Natural killer cell (primary cell): ENCODE data around the gene TRIM28. TPM values are rescaled to one million over a fixed set of nuclear protein-coding genes. Genes with fewer than 3 reads are reported as not detected.

ENCODE experiments used
- ATAC-seq, 3 donors: fragments of 150-1000 bp in 2 of 3; fragments of 200-7000 bp in 1 of 3; cut with Tn5 transposase; 1 replicate in 1 of 3; 2 replicates in 2 of 3; pipeline ENCODE4 v1.10.0; 2021; ENCODE audit warnings: mild to moderate bottlenecking in 2 of 3, moderate library complexity in 2 of 3
- DNase-seq, 2 donors: peaks; one replicate each; pipeline versions ENCODE4 v3.0.0 to v3.0.0-alpha.2; 2013 to 2021; ENCODE audit warnings: mixed read lengths in 1 of 2
- H3K27ac ChIP-seq: one replicate; pipeline ENCODE4 v1.5.1; 2013; ENCODE audit warnings: mild to moderate bottlenecking, low read length
- H3K27me3 ChIP-seq: one replicate; pipeline ENCODE4 v1.6.1; 2013; ENCODE audit warnings: low read length; ENCODE audit not compliant: control insufficient read depth, insufficient read depth
- H3K36me3 ChIP-seq: one replicate; pipeline ENCODE4 v1.6.1; 2013; ENCODE audit warnings: low read length; ENCODE audit not compliant: control insufficient read depth, insufficient read depth
- H3K4me1 ChIP-seq: one replicate; pipeline ENCODE4 v1.6.1; 2013; ENCODE audit warnings: low read length; ENCODE audit not compliant: control insufficient read depth, insufficient read depth
- H3K4me3 ChIP-seq: one replicate; pipeline ENCODE4 v1.5.1; 2013; ENCODE audit warnings: low read length
- H3K9me3 ChIP-seq: one replicate; pipeline ENCODE4 v1.6.1; 2013; ENCODE audit warnings: low read length; ENCODE audit not compliant: control insufficient read depth, insufficient read depth
- H3K27ac Mint-ChIP-seq, 2 donors: one replicate each; pipeline ENCODE4 v1.8.0; 2022; ENCODE audit warnings: mild to moderate bottlenecking in 2 of 2, mixed read lengths in 2 of 2, moderate library complexity in 1 of 2
- H3K27me3 Mint-ChIP-seq, 2 donors: one replicate each; pipeline ENCODE4 v1.8.0; 2022; ENCODE audit warnings: low read depth in 2 of 2, mixed read lengths in 2 of 2
- H3K36me3 Mint-ChIP-seq: one replicate; pipeline ENCODE4 v1.8.0; 2022; ENCODE audit warnings: mixed read lengths
- H3K4me1 Mint-ChIP-seq, 2 donors: one replicate each; pipeline ENCODE4 v1.8.0; 2022; ENCODE audit warnings: mixed read lengths in 2 of 2
- H3K4me3 Mint-ChIP-seq: one replicate; pipeline ENCODE4 v1.8.0; 2022; ENCODE audit warnings: mild to moderate bottlenecking, moderate library complexity, mixed read lengths
- H3K9me3 Mint-ChIP-seq, 2 donors: one replicate each; pipeline ENCODE4 v1.8.0; 2022; ENCODE audit warnings: mixed read lengths in 2 of 2
- WGBS: methylation state at CpG from one replicate; pipeline ENCODE4 v1.1.7; 2013; ENCODE audit warnings: missing lambda C conversion rate; ENCODE audit not compliant: insufficient coverage; 5-methylcytosine and 5-hydroxymethylcytosine counted together
- intact Hi-C: fragments of 100-400 bp; cut with micrococcal nuclease; formaldehyde crosslinking; loops from one replicate; pipeline ENCODE4 v1.14.2; 2022
- total RNA-seq, 4 donors: library from RNA; stranded (reverse); fragments of 120-200 nt in 1 of 4; gene quantifications; one replicate each; pipeline versions ENCODE4 v1.2.3 to v1.2.4, GENCODE V29; 2013 to 2022
- TF ChIP-seq, protein P1 (sequence below): fragments of 200-600 bp; IDR thresholded peaks from one replicate; pipeline ENCODE4 v1.8.0; 2022; ENCODE audit warnings: antibody characterized with exemption

The TRIM28 gene
- total RNA-seq, 3 donors from 2014 or later (not counting 1 experiment from before 2014, with no cell fraction given) = 330 to 451 (median 408) TPM

DNA sequence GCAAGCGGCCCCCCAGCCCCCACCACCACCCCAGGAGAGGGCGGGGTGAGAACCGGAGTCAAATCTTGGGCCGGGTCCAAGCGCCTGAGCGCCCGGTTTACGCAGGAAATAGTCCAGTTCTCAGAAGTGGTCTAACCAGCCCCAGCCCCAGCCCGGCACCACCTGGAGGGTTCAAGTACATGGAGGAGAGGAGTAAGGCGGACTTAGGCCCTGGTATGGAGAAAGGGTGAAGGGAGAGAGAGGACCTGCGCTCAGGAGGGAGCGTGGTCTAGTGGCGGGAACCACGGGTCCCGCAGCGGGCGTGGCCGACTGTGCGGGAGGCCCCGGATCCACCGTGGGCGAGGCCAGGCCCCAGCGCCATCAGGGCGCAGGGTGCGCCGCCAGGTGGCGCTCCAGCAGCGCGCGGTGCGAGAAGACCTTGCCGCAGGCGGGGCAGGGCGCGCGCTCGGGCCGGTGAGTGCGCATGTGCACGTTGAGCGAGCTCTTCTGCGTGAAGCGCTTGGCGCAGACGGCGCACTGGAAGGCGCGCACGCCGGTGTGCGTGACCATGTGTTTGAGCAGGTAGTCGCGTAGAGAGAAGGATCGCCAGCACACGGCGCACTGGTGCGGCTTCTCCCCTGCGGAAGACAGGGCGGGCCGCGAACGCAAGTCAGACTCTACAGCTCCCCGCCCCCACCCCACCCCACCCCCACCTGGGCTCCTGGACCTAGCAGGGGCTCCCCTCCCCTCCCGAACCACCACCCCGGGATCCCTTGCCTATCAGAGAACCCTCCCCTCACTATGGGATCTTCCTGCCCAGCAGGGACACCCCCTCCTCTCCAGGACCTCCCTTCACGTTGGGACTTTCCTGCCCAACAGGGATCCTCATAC is 29.9 kb upstream of the TRIM28 start:
- WGBS = 10% methylated on average over 65 of the region's 66 CpGs

DNA sequence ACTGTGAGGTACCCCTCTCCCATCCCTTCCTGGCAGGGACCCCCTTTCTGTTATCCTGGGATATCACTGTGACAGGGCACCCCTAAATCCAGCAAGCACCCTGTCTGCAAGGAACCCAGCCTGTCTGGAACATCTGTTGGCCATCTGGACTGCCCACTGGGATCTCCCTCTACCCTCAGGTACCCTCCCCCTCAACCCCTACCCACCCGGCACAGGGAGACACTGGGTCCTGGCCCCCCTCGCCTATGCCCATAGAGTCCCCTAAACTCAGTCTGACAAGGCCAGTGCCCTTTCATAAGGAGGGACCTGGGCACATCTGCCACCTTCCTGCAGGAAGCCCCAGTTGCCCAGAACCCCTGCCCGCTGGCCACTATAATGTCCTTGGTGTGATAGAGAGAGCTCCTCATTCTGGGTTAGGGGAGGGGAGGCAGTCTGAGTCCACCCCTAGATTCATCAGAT is 29.3 kb upstream of the TRIM28 start:
- peaks cover 16% of the 10 kb centered on the region for H3K36me3 ChIP-seq
- Mint-ChIP-seq H3K36me3 (no peaks in the 10 kb centered on the region), H3K27me3 (no peaks in the 10 kb centered on the region), H3K4me1 (peaks cover 15 to 48% of the 10 kb centered on the region in 2 donors), H3K9me3 (no peaks in the 10 kb centered on the region), H3K27ac (peak overlapping the region; percentile 76 to 85), H3K4me3 (peak overlapping the region; percentile 47)
- TF ChIP-seq, protein P1, sequence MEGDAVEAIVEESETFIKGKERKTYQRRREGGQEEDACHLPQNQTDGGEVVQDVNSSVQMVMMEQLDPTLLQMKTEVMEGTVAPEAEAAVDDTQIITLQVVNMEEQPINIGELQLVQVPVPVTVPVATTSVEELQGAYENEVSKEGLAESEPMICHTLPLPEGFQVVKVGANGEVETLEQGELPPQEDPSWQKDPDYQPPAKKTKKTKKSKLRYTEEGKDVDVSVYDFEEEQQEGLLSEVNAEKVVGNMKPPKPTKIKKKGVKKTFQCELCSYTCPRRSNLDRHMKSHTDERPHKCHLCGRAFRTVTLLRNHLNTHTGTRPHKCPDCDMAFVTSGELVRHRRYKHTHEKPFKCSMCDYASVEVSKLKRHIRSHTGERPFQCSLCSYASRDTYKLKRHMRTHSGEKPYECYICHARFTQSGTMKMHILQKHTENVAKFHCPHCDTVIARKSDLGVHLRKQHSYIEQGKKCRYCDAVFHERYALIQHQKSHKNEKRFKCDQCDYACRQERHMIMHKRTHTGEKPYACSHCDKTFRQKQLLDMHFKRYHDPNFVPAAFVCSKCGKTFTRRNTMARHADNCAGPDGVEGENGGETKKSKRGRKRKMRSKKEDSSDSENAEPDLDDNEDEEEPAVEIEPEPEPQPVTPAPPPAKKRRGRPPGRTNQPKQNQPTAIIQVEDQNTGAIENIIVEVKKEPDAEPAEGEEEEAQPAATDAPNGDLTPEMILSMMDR = no peak
- H3K9me3 ChIP-seq = no peaks in the 10 kb centered on the region
- no peaks in the 10 kb centered on the region for H3K27me3 ChIP-seq
- intact Hi-C loops = loop anchor here (1.0 kb wide), 1 partner anchor 67 kb away; no protein-coding TSS in a partner anchor
- H3K4me1 ChIP-seq = peaks cover 44% of the 10 kb centered on the region
- no peak overlapping the region for H3K27ac ChIP-seq
- DNase-seq (peak in 1 of 2 donors; percentile 12), ATAC-seq (no peak)
- 83% methylated on average over 3 of the region's 3 CpGs for WGBS
- no peak overlapping the region for H3K4me3 ChIP-seq

More for the DNA sequence above, 29.9 kb upstream of the TRIM28 start:
- H3K36me3 Mint-ChIP-seq = no peaks in the 10 kb centered on the region
- TF ChIP-seq, protein P1 = peak; percentile 79
- DNase-seq = peak; percentile 91 to 98
- no peak overlapping the region for H3K4me3 ChIP-seq
- peak overlapping the region; percentile 76 to 85 for H3K27ac Mint-ChIP-seq
- peak; percentile 95 to 97 (median 96) for ATAC-seq
- H3K27me3 Mint-ChIP-seq = no peaks in the 10 kb centered on the region
- H3K27ac ChIP-seq = peak overlapping the region; percentile 64
- peaks cover 41% of the 10 kb centered on the region for H3K4me1 ChIP-seq
- H3K27me3 ChIP-seq = no peaks in the 10 kb centered on the region
- intact Hi-C loops = loop anchor here (1.0 kb wide), 1 partner anchor 67 kb away; no protein-coding TSS in a partner anchor
- peaks cover 16% of the 10 kb centered on the region for H3K36me3 ChIP-seq
- peak overlapping the region; percentile 84 for H3K4me3 Mint-ChIP-seq
- no peaks in the 10 kb centered on the region for H3K9me3 Mint-ChIP-seq
- no peaks in the 10 kb centered on the region for H3K9me3 ChIP-seq
- H3K4me1 Mint-ChIP-seq = peaks cover 10 to 41% of the 10 kb centered on the region in 2 donors

DNA sequence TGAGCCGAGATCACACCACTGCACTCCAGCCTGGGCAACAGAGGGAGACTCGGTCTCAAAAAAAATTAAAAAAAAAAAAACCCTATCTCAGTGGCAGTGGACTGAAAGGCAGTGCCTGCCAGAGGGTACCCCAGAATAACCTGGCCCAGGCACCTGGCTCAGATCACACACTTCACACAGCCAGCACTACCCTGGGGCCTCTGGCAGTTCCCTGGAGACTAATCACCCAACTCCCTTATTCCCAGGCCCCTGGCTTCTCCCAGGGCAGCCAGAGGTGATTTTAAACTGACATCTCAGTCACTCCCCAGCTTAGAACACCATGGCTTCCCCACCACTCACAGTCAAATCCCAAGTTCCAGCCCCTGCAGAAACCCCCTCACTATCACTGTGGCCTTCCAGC is 28.6 kb upstream of the TRIM28 start:
- Histone ChIP-seq H3K27ac (no peak overlapping the region), H3K9me3 (no peaks in the 10 kb centered on the region), H3K4me1 (peaks cover 51% of the 10 kb centered on the region), H3K4me3 (no peak overlapping the region), H3K27me3 (no peaks in the 10 kb centered on the region), H3K36me3 (peaks cover 16% of the 10 kb centered on the region)
- 90% methylated on average over 2 of the region's 2 CpGs for WGBS
- Mint-ChIP-seq H3K27ac (peak overlapping the region in 1 of 2 donors; percentile 23), H3K27me3 (no peaks in the 10 kb centered on the region), H3K36me3 (no peaks in the 10 kb centered on the region), H3K4me1 (peaks cover 22 to 54% of the 10 kb centered on the region in 2 donors), H3K4me3 (peak overlapping the region; percentile 65), H3K9me3 (no peaks in the 10 kb centered on the region)
- DNase-seq (no peak), ATAC-seq (no peak)
- intact Hi-C loops = no loop called here
- TF ChIP-seq, protein P1 = no peak
